Measurements from ENCODE around the gene IFI30.

GRCh38 chr19:18197941-18198340, 24.3 kb downstream of the IFI30 start:
- TF ChIP-seq YY1 (IDR thresholded peaks at IDR 0.05; ENCODE audit: insufficient read depth, insufficient read length) (no peak), ZNF274 (IDR thresholded peaks at IDR 0.05; ENCODE audit: low read depth, low read length) (no peak)

Data from NT2/D1 (cell line).